BJ (cell line): ENCODE results near the gene RELL1. TPM values are rescaled to one million over a fixed set of nuclear protein-coding genes. Genes with fewer than 3 reads are reported as not detected.

Source experiments
- CTCF ChIA-PET: fragments of 350-600 bp; formaldehyde crosslinking; extraction: SDS; loops from one replicate; lab custom pipeline; 2021; ENCODE audit warnings: antibody characterized with exemption, inconsistent platforms; lab: Yijun Ruan, JAX
- POLR2A ChIA-PET: fragments of 300-600 bp; sonication (Branson Sonifier 250); formaldehyde crosslinking; extraction: SDS; loops from one replicate; lab custom pipeline; 2021; ENCODE audit warnings: antibody characterized with exemption; lab: Charles Lee
- DNase-seq: peaks from one replicate; pipeline ENCODE4 v3.0.0-alpha.2; 2011; ENCODE audit warnings: low read depth
- H3K27me3 ChIP-seq: 2 replicates; pipeline ENCODE4 v1.6.0; 2011; ENCODE audit warnings: low read length; ENCODE audit not compliant: control insufficient read depth, insufficient read depth
- H3K36me3 ChIP-seq: 2 replicates; pipeline ENCODE4 v1.5.1; 2011; ENCODE audit warnings: low read length; ENCODE audit not compliant: control insufficient read depth, insufficient read depth
- H3K4me3 ChIP-seq: 2 replicates; pipeline ENCODE4 v1.5.1; 2011; ENCODE audit warnings: low read depth, mild to moderate bottlenecking, control low read depth, low read length
- CTCF ChIP-seq: IDR thresholded peaks from 2 replicates; pipeline ENCODE4 v1.5.1; 2011; ENCODE audit warnings: low read depth, mild to moderate bottlenecking, control low read depth, inconsistent platforms, low read length, moderate library complexity; ENCODE audit not compliant: insufficient read depth
- polyA plus RNA-seq: library from polyadenylated mRNA; depleted of rRNA; stranded (reverse); fragments of >200 nt; gene quantifications from 2 replicates; pipeline ENCODE4 v1.2.3, GENCODE V29; 2011

Gene RELL1
- polyA plus RNA-seq, 1 experiment = 6.5 TPM

DNA sequence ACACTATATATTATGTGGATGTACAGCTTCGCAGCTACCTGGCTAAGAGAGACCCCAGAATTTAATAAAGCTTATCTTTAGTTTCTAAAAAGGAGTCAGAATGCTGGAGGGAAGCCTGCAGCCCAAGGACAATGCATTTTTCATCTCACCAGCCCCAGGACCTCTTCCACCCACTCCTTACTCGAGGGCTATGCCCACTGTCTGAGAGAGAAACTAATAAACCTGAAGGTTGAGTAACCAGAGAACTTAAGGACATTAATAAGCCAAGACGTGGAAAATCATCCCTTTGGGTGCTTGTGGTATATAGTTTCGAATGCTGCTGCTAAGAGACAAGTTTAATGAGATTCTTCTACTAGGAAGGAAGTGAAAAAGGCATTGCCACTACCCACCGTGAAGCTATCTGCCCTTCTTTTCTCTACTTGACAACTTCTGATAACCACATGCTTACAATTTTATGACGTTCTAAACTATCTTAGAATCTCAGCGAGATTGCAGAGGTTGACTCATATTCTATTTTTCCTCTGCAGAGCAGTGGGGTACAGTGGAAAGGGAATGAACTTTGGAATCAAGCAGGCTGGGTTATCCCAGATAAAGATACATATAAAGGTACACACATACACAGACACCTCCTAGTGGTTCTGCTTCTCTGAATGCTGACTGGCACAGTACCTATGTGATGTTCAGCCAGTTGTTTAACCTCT lies 3.3 kb downstream of the RELL1 start:
- H3K36me3 ChIP-seq = no peaks in the 10 kb centered on the region
- ChIA-PET POLR2A (no interaction called here), CTCF (no interaction called here)
- TF ChIP-seq CTCF = no peak
- no peak overlapping the region for H3K4me3 ChIP-seq
- H3K27me3 ChIP-seq = no peaks in the 10 kb centered on the region
- no peak for DNase-seq

- no peak for DNase-seq
- ChIA-PET POLR2A (no interaction called here), CTCF (no interaction called here)
- H3K27me3 ChIP-seq = no peaks in the 10 kb centered on the region
- H3K36me3 ChIP-seq = no peaks in the 10 kb centered on the region
- H3K4me3 ChIP-seq = no peak overlapping the region
- TF ChIP-seq CTCF = no peak
Measured at GRCh38 chr4:37680089-37680488, 6.1 kb downstream of the RELL1 start.

DNA sequence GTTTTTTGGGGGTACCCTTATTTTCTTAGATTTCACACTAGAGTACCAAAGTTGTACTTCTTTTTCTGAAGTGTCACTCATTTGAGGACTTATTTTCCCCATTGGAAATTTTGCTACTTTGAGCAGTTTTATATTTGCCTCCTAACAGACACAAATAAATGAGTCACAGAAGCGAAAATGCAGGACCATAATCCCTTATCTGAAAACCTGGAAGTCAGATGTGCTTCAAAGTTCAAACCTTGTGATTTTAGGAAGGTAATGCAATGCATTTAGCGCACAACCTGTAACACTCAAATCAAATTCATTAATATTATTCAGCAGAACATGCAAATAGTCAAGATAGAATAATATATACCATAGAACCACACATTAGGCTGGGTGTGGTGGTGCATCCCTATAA lies 6.9 kb downstream of the RELL1 start:
- H3K36me3 ChIP-seq = no peaks in the 10 kb centered on the region
- CTCF ChIA-PET = no interaction called here
- POLR2A ChIA-PET = no interaction called here
- H3K4me3 ChIP-seq = no peak overlapping the region
- H3K27me3 ChIP-seq = no peaks in the 10 kb centered on the region
- DNase-seq = no peak
- no peak for TF ChIP-seq CTCF

- no peak for TF ChIP-seq CTCF
- ChIA-PET POLR2A (no interaction called here), CTCF (no interaction called here)
- no peaks in the 10 kb centered on the region for H3K36me3 ChIP-seq
- no peak for DNase-seq
- H3K27me3 ChIP-seq = no peaks in the 10 kb centered on the region
- no peak overlapping the region for H3K4me3 ChIP-seq
Measured at GRCh38 chr4:37678624-37679023, 7.6 kb downstream of the RELL1 start.

- no peak overlapping the region for H3K4me3 ChIP-seq
- H3K27me3 ChIP-seq = no peaks in the 10 kb centered on the region
- no peaks in the 10 kb centered on the region for H3K36me3 ChIP-seq
- TF ChIP-seq CTCF = no peak
- DNase-seq = no peak
- ChIA-PET CTCF (interaction anchor here (1.3 kb wide), 1 partner anchor 9 kb away, joined by 4 read pairs; no protein-coding TSS in a partner anchor), POLR2A (interaction anchor here (0.5 kb wide), 1 partner anchor 70 kb away, joined by 10 read pairs; no protein-coding TSS in a partner anchor)
Measured at GRCh38 chr4:37675587-37676290, 10.4 kb downstream of the RELL1 start.
